ENCODE results near the gene CSF1R.

The CSF1R gene

DNA sequence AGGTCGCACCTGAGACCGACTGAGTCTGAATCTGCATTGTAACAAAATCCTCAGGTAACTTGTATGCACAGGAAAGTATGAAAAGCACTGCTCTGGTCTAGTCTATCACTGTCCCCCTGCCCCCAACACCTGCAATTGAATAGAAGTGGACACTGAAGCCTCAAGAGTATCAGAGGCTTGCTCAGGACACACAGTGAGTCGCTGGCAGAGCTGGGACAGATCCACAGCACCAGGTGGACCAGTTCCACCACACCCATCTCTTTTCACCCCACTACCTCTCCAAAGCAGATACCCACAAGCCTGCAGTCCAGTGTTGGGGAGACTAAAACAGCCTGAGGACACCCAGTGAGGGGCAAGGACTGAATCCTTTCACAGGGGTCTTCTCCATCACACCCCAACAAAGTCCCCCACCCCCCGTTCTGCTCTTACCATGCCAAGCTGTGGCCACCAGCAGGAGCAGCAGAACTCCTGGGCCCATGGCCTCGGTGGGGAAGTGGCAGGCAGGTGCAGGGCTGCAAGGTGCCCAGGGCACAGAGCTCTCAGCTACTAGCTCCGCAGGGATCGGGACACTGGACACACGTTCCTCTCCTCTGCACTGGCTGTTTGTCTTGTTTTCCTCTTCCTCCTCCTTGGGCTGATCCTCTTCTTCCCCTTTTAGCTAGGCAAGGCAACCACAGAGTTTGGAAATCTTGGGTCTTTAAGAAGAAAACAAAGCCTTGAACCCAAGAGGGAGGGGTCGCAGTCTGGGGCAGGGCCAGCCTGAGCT, at the start of gene CSF1R:
CSF1R (minus strand) TSS at position 605 of the 766 bp plus-strand sequence; CDS start at position 478, 127 bp downstream.
- no peak for DNase-seq

DNA sequence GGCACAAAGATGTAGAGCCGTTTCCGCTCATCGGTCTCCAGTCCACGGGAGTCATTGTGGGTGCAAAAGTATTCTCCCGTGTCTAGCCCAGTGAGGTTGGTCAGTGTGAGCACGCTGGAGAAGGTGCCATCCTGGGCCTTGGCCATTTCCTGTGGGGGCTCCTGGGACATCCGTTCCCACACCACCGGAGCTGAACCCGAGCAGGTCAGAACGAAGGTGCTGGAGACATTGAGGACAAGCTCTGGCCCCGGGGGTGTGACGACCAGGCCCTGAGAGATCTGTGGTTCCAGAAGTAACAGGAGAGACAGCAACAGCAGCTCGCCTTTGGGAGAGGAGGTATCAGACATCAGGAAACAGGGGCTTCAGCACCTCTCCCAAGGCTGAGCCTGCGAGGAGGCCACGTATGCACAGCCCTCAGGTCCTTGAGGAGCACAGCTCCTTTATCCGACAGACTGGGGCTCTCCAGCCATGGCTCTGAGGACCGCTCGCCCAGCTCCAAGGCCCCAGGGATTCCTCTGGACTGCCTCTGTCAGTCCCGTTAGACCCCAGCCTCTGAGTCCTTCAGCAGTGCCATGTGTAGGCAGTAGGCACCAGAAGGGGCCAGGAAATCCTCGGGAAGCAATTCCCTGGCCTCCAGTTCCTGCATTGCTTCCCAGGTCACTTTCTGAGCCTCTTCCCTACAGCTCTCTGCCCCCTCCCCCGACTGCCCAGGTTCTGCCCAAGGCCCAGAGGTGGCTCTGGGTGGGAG, 49.4 kb upstream of the CSF1R start:
- DNase-seq, result no peak

DNA sequence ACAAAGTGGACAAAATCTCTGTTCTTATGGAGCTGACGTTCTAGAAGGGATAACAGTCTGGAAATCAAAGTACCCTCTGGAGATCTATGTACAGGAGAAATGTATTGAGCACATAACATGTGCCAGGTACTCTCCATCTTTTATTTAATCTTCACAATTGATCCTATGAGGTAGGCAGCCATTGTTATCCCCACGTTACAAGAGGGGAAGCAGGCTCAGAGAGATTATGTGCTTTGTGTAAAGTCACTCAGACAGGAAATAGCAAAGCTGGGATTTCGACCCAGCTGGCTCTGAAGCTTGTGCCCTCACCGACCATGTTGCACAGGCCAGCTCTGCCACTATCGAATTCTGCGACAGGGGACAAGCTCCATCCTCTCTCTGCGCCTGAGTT, 47.8 kb upstream of the CSF1R start:
- DNase-seq, result no peak

DNA sequence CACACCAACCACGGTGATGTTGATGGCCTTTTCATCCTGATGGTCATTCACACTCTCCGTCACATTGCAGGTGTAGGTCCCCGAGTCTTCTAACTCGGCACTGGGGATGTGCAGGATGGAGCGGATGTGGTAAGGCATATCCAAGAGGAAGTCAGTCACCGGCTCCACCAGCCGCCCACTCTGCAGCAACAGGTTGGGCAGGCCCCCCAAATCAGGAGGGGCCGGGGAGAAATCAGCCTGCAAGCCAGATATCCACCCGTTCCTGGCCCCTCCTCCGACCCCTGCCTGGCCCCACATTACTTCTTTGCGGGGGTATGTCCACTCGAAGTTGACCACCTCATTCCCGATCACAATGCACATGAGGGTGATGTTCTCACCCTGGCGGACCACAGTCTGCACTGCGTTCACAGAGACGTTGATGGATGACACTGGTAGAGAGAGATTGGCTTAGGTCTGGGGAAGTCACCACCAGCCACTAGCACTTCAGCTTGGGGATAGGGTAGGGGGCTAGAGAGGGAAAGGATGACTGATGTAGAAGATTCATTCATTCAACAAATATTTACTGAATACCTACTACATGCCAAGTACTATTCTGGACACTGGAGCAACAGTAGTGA, 47.3 kb upstream of the CSF1R start:
- DNase-seq, result no peak

DNA sequence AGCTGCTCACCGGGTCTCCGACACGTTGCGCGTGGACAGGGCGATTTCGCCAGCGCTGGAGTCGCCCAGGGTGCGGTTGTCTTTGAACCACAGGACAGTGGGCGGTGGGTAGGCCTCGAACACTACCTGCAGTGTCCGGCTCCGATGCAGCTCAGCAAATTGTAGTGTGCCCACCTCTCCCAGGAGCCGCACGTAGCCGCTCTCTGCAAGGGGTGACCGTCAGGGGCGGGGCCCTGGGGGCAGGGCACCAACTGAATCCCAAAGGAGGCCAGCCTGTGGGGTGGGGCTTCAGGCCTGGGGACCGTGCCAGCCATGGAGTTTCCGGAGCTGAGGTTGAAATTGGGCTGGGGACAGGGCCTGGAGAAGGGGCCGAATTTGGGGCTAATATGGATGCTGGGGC, 46.4 kb upstream of the CSF1R start:
- no peak for DNase-seq

DNA sequence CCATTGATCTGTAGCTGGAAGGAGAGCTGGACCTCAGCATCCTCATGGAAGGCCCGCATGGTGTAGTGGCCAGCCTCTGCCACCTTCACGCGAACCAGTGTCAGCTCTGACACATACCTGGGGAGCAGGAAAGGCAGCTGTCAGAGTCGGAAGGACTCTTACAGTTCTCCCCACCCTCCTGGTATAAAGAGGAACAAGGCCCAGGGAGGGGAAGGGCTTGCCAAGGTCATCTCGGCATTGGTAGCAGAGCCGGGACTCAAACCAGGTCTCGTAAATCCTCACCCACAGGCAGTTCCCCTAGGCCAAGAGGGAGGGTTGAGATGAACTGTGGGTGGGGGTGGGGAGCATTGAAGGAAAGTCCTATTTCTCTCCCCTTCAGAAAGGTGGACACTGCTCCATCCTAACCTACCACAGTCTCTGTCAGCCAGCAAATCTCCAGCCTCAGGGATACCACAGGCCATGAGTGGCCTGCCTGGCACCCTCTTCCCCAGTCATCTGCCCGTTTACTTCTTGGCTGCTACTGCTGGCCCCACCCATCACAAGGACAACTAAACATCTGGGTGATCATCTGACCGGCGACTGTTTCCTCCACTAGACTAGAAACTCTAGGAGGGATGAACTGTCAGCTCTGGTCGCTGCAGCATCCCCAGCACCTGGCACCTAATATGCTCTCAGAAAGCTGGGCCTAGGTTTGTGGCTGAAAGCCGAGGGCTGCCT, 45.8 kb upstream of the CSF1R start:
- no peak for DNase-seq

DNA sequence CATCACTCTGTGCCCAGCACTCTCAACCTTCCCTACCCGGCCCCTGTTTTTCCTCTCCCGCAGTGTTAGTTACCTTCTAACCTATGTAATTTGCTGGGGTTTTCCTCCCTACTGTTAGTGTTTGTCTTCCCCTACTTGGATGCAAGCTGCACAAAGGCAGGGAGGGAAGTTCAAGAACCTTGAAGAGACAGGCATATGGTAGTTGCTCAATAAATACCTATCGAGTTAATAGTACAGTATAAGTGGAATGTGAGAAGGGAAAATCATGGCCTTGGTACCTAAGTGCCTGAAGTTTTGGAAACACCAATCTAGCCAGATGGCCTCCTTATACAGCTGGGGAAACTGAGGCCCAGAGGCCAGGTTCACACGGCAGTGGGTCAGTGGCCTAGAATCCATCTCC, 45.1 kb upstream of the CSF1R start:
- no peak for DNase-seq

DNA sequence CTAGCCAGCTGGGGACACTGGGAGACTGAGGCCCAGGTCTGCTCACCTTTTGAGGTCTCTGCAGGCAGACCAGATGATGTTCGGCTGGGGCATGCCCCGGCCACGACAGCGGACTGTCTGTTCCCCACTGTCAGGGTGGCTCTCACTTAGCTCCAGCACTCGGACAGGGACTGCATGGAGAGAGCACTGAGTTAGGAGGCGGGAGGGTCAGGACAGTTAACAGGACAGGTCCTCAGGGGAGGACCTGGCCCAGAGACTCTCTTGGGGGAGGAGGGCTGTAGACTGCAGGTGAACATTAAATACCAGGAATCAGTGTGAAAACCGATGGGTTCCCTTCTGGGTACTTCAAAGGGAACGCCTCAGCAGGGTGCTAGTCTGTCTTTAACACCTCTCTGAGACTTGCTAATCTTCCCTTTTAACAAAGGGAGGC, 44.2 kb upstream of the CSF1R start:
- no peak for DNase-seq

DNA sequence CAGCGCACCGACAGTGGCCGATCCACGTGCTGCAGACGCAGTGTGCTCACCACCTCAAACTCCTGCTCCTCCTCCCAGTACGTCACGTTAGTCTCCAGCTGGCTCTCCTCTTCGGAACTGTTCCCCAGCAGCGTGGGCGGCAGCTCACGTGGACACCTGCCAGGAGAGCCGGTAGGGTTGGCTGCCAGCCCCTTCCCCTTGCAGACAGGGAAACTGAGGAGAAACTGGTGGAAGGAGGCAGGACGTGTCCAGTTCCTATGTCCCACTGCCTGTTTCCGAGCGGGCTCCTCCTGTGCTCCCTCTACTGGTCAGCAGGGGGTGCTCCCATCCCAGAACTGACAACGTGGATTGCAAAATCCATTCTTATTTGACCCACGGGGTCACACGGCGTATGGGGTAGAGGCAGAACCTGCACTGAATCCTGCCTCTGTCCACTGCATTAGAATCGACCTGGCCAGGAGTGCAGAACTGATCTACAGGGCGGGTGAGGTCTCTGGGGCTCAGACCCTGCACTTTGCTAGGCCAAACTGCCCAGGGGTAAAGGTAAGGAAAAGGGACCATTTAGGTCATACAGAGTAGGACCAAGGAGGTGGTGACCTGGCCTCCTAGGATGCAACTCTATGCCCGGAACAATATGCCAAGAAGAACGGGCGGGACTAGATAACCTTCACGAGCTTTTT, 43.6 kb upstream of the CSF1R start:
- peak; percentile 44 for DNase-seq

DNA sequence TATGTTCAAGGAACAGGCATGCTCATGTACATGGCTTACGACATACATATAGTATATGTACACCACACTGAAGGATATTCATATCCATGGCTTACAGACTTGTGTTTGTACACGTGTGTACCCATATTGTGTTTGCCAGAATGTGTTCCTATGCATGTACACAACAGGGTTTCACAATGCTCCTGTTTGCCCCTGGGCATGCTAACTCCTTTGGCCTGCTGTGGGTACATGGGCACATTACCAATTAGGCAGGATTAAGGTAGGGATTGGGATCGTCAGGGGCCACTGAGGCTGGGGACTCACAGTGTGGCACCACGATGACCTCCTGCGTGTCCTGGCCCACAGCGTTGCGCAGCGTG, 43.1 kb upstream of the CSF1R start:
- DNase-seq, result no peak

DNA sequence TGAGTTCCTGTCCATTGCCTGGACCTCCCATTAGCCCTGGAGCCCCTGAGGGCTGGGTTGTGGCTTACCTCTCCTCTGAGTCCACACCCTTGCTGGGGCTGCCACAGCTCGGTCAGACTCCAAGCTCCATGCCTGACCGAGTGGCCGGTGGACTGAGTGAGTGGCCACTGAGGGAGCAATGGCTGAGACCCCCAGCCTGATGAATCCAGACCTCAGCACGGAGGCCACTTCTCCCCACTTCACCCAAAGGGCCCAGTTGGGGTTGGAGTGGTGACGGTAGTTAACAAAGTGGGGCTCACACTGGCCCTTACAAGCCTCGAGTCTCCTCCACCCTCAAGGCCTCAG, 40.5 kb upstream of the CSF1R start:
- no peak for DNase-seq

DNA sequence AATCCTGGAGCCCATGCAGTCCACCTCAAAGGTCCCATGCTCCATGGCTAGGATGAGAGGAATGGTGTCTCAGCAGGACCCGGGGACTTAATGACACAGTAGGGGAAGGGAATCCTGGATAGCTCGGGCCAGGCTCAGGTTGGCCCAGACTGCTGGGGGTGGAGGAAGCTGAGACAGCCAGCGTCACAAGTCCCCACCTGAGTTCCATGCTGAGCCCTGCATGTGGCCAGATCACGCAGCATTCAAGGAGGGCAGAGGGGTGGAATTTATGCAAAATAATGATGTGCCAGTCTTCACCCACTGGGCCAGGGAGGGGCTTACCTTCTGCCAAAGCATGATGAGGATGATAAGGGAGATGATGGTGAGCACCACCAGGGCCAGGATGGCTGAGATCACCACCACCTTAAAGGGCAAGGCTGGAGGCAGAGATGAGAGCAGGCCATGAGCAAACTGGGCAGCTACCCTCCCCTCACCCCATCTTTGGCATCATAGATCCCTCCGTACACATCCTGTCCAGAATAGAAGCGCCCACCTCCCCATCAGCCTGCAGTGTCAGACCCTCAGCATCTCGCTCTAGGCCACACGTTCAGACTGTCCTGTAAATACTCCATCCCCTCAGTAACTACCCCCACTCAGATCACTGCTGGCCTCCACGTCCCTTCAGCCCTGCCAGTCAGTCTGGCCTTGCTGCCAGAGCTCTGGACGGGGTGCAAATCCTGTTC, 40.0 kb upstream of the CSF1R start:
- DNase-seq, result no peak

DNA sequence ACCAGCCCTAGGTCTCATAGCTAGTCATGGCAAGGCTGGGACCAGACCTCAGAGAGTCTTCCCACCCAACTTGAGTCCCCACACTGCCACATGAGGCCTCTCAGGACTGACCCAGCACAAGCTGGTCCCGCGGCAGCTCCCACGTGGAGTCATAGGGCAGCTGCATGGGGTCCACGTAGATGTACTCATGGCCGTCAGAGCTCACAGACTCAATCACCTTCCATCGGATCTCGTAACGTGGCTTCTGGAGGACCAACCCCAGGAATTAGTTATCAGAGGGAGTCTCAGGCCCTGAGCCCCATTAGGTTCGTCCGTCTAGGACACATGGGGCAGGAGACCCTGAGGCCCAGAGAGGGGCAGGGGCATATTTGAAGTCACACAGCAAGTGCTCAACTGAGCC, 39.0 kb upstream of the CSF1R start:
- no peak for DNase-seq

DNA sequence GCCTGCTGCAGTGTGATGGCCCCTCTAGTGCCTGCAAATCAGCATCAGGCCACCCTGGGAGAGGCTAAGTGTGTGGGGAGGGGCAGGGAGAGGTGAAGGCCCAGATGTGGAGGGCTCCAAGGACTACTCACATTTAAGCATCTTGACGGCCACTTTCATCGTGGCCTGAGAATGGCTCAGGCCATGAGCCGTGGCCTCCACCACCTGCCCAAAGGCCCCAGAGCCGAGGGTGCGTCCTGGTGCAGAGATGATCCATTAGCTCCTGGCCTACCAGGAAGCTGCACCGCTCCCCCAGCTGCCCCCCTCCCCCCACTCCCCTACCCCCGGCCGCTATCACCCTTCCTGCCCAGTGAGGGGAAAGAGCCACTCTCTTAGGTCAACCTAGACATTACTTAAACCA, 38.2 kb upstream of the CSF1R start:
- no peak for DNase-seq

DNA sequence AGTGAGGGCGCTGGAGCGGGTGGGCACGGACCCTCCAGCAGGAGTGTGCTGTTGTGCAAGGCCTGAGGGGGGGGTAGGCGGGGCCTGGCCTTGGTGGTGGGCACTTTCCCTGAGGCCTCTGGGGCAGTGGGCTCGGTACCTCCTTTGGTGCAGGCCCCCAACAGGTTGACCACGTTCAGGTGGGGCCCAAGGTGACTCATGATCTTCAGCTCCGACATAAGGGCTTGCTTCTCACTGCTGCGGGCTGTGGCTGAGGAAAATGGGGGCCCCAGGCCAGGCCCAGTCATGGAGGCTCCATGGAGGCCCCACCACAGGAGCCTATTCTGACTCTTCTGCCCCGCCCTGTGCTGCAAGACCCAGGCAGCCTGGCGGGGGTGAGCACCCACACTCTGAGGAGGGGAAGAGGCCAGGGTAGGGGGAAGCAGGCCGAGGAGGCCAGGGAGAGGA, 37.8 kb upstream of the CSF1R start:
- no peak for DNase-seq

DNA sequence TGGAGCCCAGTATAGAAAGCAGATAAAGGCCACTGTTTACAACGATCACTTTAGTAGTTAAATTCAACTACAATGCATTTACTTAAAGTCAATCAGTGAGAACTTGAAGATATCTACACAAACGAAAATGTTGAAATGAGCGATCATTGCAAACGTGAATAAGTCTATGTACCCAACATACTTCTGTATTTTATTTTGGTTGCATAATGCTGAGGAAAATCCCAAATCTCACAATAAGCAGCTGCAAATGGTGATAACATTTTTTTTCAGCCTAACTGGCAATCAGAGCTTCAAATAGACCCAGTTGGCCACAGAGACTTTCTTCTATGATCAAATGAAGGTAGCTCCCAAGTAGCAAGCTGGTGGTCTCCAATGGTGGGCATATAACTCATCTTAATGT, 37.2 kb upstream of the CSF1R start:
- no peak for DNase-seq

DNA sequence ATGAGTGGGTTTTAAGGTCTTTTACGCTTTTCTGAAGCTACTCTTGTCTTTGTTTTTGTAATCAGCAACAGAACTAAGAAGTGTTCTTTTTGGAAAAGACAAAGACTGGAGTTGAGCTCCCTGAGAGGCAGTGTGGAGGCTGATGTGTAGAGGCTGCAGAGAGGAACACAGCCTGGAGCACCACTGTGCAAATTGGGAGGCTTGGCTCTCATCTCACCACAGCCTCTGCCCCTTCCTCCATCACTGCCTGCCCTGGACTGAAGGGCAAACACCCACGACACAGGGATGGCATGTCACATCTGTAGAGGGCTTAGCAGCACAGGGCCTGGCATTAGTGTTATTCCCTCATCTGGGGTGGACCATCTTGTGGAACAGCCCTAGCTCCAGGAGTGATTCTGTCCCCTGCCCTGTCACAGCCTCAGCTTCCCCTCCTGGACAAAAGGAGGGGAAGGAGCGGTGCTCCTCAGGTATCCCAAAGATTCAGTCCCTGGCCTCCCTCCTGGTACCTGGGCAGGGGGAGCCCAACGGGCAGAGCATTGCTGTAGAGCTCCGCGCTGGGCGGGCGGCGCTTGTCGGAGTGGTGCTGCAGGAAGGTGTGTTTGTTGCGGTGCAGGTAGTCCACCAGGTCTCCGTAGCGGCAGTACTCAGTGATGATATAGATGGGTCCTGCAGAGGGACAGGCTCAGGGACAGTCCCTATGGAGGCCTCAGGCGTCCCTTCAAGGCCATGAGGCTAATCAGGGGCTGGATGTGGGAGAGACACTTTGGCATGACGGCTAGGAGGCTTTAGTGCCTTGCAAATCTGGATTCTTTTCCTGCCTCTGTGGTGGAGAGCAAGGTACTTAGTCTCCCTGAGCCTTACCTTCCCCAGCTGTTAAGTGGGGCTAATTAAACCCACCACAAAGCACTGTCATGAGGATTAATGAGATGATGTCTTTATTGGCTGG, 36.5 kb upstream of the CSF1R start:
- DNase-seq, result no peak

DNA sequence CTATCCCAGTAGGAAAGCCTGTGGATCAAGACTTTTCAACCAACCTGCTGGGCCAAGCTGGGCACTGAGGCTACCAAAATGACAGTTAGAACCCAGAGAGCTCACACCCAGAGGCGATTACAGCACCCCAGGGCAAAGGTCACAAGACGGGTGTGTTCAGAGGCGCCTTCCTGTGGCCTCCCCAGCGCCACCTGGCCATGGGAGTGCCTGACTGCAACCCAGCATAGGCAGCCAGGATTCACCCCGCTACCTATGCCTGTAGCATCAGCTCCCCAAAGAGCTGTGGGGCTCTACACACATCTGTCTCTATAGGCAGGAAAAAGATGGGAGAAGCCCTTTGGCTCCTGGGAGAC, 35.8 kb upstream of the CSF1R start:
- DNase-seq, result no peak

DNA sequence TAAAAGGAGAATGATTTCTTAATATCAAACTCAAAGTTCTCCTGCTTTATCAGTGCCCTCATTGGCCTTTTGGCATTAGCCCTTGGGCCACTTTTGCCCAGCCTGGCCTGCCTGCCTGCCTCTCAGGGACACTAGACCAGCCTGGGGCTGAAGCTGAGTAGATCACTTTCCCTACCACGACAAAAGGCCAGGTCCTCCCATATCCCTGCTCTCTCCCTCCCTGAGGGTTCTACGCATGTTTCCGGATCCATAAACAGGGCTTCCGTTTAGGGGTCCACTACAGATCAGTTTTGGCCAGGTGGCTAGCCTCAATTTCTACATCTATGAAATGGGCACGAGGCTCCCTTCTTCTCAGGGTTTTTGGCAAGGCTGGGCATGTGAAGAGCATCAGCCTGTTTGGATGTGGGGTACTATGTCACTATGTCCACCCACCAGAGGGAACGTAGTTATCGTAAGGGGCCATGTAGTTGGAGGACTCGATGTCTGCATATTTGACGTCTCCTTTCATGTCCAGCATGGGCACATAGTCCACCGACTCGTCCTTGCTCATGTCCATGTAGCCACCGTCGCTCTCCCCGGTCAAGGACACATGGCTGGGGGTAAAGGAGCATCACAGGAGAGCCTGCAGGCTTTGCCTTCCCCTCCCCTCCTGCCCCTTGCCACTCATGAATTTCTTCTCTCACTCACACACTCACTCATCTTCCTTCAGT, 35.2 kb upstream of the CSF1R start:
- DNase-seq, result no peak
